Subcutaneous adipose tissue (tissue), 4 donors: ENCODE data around the gene PDE6G. TPM values are rescaled to one million over a fixed set of nuclear protein-coding genes. Genes with fewer than 3 reads are reported as not detected.

Experiments
- CTCF ChIP-seq: fragments of 450-650 bp; IDR thresholded peaks from one replicate; pipeline ENCODE4 v1.5.1; 2016; ENCODE audit warnings: low read depth, mild to moderate bottlenecking, control low read depth, antibody characterized with exemption, moderate library complexity
- total RNA-seq, 4 donors: library from RNA; depleted of rRNA; stranded (reverse); fragments of >200 nt; gene quantifications; one replicate each; pipeline ENCODE4 v1.1.0, GENCODE V29; 2016

The PDE6G gene
- total RNA-seq: 1 to 10 TPM in 1 of 4 donors, not detected in 3; 2.7 TPM

DNA sequence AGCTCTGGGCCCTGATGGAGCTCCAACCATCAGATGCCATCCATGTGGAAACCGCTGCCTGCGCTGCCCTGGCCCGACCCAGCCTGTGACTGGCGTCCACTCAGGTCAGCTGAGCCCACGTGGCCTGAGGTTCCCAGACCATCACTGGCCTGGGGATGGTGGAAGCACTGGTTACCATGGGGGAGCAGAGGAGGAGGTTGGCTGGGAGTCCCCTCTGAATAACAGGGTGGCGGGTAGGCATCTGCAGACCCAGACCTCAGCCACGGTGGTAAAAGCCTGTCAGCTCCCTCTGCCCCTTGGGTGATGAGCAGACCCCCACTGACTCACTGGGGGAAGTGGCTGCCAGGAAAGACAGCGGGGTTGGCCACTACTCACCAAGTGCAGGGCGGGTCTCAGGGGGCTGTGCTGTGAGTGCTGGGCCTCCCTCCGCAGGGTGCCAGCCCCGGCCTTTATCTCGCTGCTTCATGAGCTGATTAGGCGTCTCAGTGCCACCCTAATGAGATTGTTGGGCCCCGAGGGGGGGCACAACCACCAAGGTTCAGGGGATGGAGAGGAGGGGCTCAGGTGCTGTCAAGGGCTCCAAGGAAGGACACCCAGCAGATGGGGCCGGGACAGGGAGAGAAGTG is at the start of gene PDE6G:
TSS of gene PDE6G (minus strand) at position 425 of the 626 bp plus-strand sequence. CDS start 3,237 bp downstream, outside the sequence.
- no peak for TF ChIP-seq CTCF

DNA sequence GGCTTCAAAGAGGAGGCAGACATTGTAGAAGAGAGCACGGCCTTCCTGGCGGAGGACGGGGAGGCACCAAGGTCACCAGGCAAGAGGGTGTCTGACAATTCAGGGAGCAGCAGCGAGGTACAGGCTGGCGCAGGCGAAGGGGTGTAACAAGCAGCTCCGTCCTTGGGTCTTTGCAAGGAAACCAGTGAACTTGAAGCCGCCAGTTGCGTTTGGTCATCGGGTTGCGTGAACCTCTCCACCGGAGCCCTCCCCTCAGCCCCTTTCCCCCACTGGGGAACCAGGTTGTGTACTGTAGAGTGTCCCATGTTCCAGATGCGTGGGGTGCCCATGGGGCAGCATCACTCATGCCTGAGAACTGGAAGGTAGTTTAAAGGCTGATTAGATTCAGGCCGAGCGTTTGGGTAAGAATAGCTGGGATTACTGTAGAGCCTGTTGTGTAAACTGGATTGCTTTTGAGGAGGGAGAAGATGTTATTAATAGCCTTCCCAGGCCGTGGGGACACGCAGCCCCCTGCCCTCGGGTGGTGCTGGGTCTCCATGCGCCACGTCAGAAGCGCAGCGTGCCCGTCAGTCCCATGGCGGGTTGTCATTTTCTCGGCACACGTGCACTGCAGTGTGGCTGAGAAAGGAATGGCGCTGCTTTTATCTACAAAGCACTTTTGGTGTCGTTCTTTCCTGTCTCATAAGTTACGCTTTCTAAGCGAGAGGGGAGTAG is 49.3 kb upstream of the PDE6G start:
- no peak for TF ChIP-seq CTCF

- no peak for TF ChIP-seq CTCF
Observed at GRCh38 chr17:81703747-81704654, 47.7 kb upstream of the PDE6G start.

- no peak for TF ChIP-seq CTCF
Observed at GRCh38 chr17:81702934-81703746, 46.8 kb upstream of the PDE6G start, which contains the start of gene MRPL12. MRPL12 (plus strand) TSS chr17:81703367; CDS start chr17:81703502, 135 bp downstream.

GRCh38 chr17:81701288-81702071 is 45.1 kb upstream of the PDE6G start:
- TF ChIP-seq CTCF: no peak
